Fibroblast of skin of left biceps (primary cell): Measurements from ENCODE around the gene SPINK9.

ENCODE experiments used
- DNase-seq, 2 experiments: peaks; one replicate each; pipeline ENCODE4 v3.0.0-alpha.2; 2013; ENCODE audit warnings: low read depth in 2 of 2

Gene SPINK9

GRCh38 chr5:148368299-148368698 lies 32.9 kb downstream of the SPINK9 start:
- no peak for DNase-seq

- DNase-seq: no peak
Measured at GRCh38 chr5:148372166-148372725, 36.9 kb downstream of the SPINK9 start.

GRCh38 chr5:148372893-148373292 lies 37.5 kb downstream of the SPINK9 start:
- DNase-seq: no peak

- peak; percentile 18 to 21 for DNase-seq
Measured at GRCh38 chr5:148374690-148375360, 39.5 kb downstream of the SPINK9 start.

GRCh38 chr5:148376198-148376597 lies 40.8 kb downstream of the SPINK9 start:
- DNase-seq: no peak

GRCh38 chr5:148378670-148379069 lies 43.3 kb downstream of the SPINK9 start:
- no peak for DNase-seq

- DNase-seq: no peak
Measured at GRCh38 chr5:148379340-148379739, 44.0 kb downstream of the SPINK9 start.

GRCh38 chr5:148381906-148382305 lies 46.5 kb downstream of the SPINK9 start:
- DNase-seq: no peak

GRCh38 chr5:148382961-148383360 lies 47.6 kb downstream of the SPINK9 start:
- no peak for DNase-seq

GRCh38 chr5:148383564-148384379 lies 48.4 kb downstream of the SPINK9 start, which contains the start of gene FBXO38:
Gene FBXO38 (plus strand): TSS chr5:148383958. CDS start chr5:148394777, 10,819 bp downstream.
- DNase-seq: peak; percentile 84 to 87

- no peak for DNase-seq
Measured at GRCh38 chr5:148384380-148384737, 49.0 kb downstream of the SPINK9 start.

GRCh38 chr5:148385094-148385493 lies 49.7 kb downstream of the SPINK9 start:
- DNase-seq: no peak

GRCh38 chr5:148386041-148386440 lies 50.7 kb downstream of the SPINK9 start:
- DNase-seq: no peak

- DNase-seq: peak; percentile 45 to 51
Measured at GRCh38 chr5:148387325-148387724, 52.0 kb downstream of the SPINK9 start.

GRCh38 chr5:148388696-148389095 lies 53.3 kb downstream of the SPINK9 start:
- no peak for DNase-seq
